T-cell (primary cell): ENCODE results near the gene CAMK1D. TPM values are rescaled to one million over a fixed set of nuclear protein-coding genes. Genes with fewer than 3 reads are reported as not detected.

Source experiments
- ATAC-seq, 4 experiments: fragments of 200-7000 bp in 3 of 4; fragments of 150-1000 bp in 1 of 4; cut with Tn5 transposase; replicated peaks in 1 of 4; 1 replicate in 3 of 4; 2 replicates in 1 of 4; pipeline ENCODE4 v1.10.0; 2021; ENCODE audit warnings: moderate library complexity in 3 of 4, mild to moderate bottlenecking in 2 of 4, moderate number of reproducible peaks in 1 of 4
- CTCF ChIA-PET, 2 donors: fragments of 300-600 bp; sonication (Branson Sonifier 250); formaldehyde crosslinking; loops; one replicate each; lab custom pipeline; 2022; ENCODE audit warnings: antibody characterized with exemption in 2 of 2; lab: Charles Lee
- POLR2A ChIA-PET, 2 donors: fragments of 300-600 bp; sonication (Branson Sonifier 250); formaldehyde crosslinking; loops; one replicate each; lab custom pipeline; 2022; ENCODE audit warnings: antibody characterized with exemption in 2 of 2; lab: Charles Lee
- DNase-seq, 35 experiments: peaks; one replicate each; pipeline versions ENCODE4 v3.0.0 to v3.0.0-alpha.2; 2013 to 2023
- H3K27ac ChIP-seq: one replicate; pipeline ENCODE4 v1.5.1; 2013; ENCODE audit warnings: low read length
- H3K27me3 ChIP-seq, 2 experiments: replicated peaks in 1 of 2; 1 replicate in 1 of 2; 2 replicates in 1 of 2; pipeline versions ENCODE4 v1.6.1 to v1.7.0; 2013; ENCODE audit warnings: low read length in 1 of 2, mixed read lengths in 1 of 2; ENCODE audit not compliant: control insufficient read depth in 2 of 2, insufficient read depth in 2 of 2; ENCODE audit errors: extremely low read depth in 1 of 2
- H3K36me3 ChIP-seq, 2 donors: 1 replicate in 1 of 2; 2 replicates in 1 of 2; pipeline versions ENCODE4 v1.6.1 to v1.7.0; 2013; ENCODE audit warnings: low read length in 1 of 2; ENCODE audit not compliant: control insufficient read depth in 2 of 2, insufficient read depth in 1 of 2; ENCODE audit errors: extremely low read depth in 1 of 2
- H3K4me1 ChIP-seq, 2 experiments: 1 replicate in 1 of 2; 2 replicates in 1 of 2; pipeline versions ENCODE4 v1.6.1 to v1.7.0; 2013; ENCODE audit warnings: low read length in 2 of 2, mixed read lengths in 1 of 2; ENCODE audit not compliant: insufficient read depth in 2 of 2, control insufficient read depth in 1 of 2; ENCODE audit errors: extremely low read depth in 1 of 2
- H3K4me3 ChIP-seq, 2 donors: 1 replicate in 1 of 2; 2 replicates in 1 of 2; pipeline versions ENCODE4 v1.5.1 to v1.7.0; 2013; ENCODE audit warnings: mild to moderate bottlenecking in 2 of 2, low read length in 1 of 2, moderate library complexity in 1 of 2; ENCODE audit not compliant: control insufficient read depth in 1 of 2; ENCODE audit errors: extremely low read depth in 1 of 2
- H3K9me3 ChIP-seq: 2 replicates; pipeline ENCODE4 v1.7.0; 2013
- H3K27ac Mint-ChIP-seq, 2 donors: one replicate each; pipeline ENCODE4 v1.8.0; 2020 to 2021; ENCODE audit warnings: mild to moderate bottlenecking in 2 of 2, mixed read lengths in 2 of 2
- H3K27me3 Mint-ChIP-seq, 2 donors: one replicate each; pipeline ENCODE4 v1.8.0; 2021 to 2022; ENCODE audit warnings: mixed read lengths in 2 of 2
- H3K36me3 Mint-ChIP-seq: one replicate; pipeline ENCODE4 v1.8.0; 2021; ENCODE audit warnings: mixed read lengths
- H3K4me1 Mint-ChIP-seq, 3 donors: one replicate each; pipeline ENCODE4 v1.8.0; 2020 to 2022; ENCODE audit warnings: mixed read lengths in 3 of 3, mild to moderate bottlenecking in 1 of 3
- H3K4me3 Mint-ChIP-seq, 3 donors: one replicate each; pipeline ENCODE4 v1.8.0; 2020 to 2022; ENCODE audit warnings: mild to moderate bottlenecking in 3 of 3, mixed read lengths in 3 of 3, moderate library complexity in 3 of 3
- H3K9me3 Mint-ChIP-seq, 3 donors: one replicate each; pipeline ENCODE4 v1.8.0; 2020 to 2022; ENCODE audit warnings: mixed read lengths in 3 of 3
- WGBS: methylation state at CpG from one replicate; pipeline ENCODE4 v1.1.5; 2013; ENCODE audit warnings: missing lambda C conversion rate; ENCODE audit not compliant: insufficient coverage; 5-methylcytosine and 5-hydroxymethylcytosine counted together
- total RNA-seq, 35 experiments: library from RNA in 6 of 35; stranded (reverse) in 6 of 35; fragments of 120-200 nt in 1 of 35; gene quantifications; one replicate each; pipeline versions ENCODE4 v1.2.1 to v1.2.4 and lab custom pipeline; 2013 to 2026

Gene CAMK1D
- total RNA-seq, 5 donors from 2014 or later (not counting 1 experiment from before 2014, with no cell fraction given): 16.8 to 31.3 (median 23.6) TPM

GRCh38 chr10:12587451-12587888 lies 238.1 kb downstream of the CAMK1D start:
- Mint-ChIP-seq H3K27me3 (no peaks in the 10 kb centered on the region), H3K27ac (peak overlapping the region; percentile 16 to 43), H3K9me3 (peaks cover 0 to 4% (median 3%) of the 10 kb centered on the region in 3 donors), H3K36me3 (peaks cover 3% of the 10 kb centered on the region), H3K4me1 (peaks cover 63 to 71% (median 68%) of the 10 kb centered on the region in 3 donors), H3K4me3 (peak overlapping the region in 2 of 3 donors; percentile 6 to 84)
- CTCF ChIA-PET: no interaction called here
- no peak for DNase-seq
- Histone ChIP-seq H3K27me3 (no peaks in the 10 kb centered on the region), H3K4me1 (peaks cover 33 to 39% of the 10 kb centered on the region in 2 experiments), H3K4me3 (no peak overlapping the region), H3K9me3 (no peaks in the 10 kb centered on the region), H3K36me3 (no peaks in the 10 kb centered on the region), H3K27ac (no peak overlapping the region)
- no peak for ATAC-seq
- WGBS: no CpG with 5 or more reads among the region's 4 CpGs
- POLR2A ChIA-PET: interaction anchor here in 1 of 2 donors (1.2 kb wide), 1 partner anchor 32 kb away, joined by 3 read pairs; no protein-coding TSS in a partner anchor

GRCh38 chr10:12588091-12588860 lies 238.9 kb downstream of the CAMK1D start:
- ATAC-seq (peak; percentile 77 to 96 (median 92)), DNase-seq (peak in 27 of 35 experiments; percentile 5 to 66 (median 23))
- POLR2A ChIA-PET: no interaction called here
- 27% methylated on average over 7 of the region's 12 CpGs for WGBS
- peak overlapping the region; percentile 52 to 84 (median 67) for H3K4me3 Mint-ChIP-seq
- H3K36me3 ChIP-seq: no peaks in the 10 kb centered on the region
- H3K27me3 Mint-ChIP-seq: no peaks in the 10 kb centered on the region
- H3K27ac ChIP-seq: no peak overlapping the region
- H3K36me3 Mint-ChIP-seq: peaks cover 3% of the 10 kb centered on the region
- H3K4me3 ChIP-seq: peak overlapping the region; percentile 15 to 34
- H3K4me1 ChIP-seq: peaks cover 33 to 42% of the 10 kb centered on the region in 2 experiments
- H3K9me3 ChIP-seq: no peaks in the 10 kb centered on the region
- H3K9me3 Mint-ChIP-seq: peaks cover 0 to 4% (median 3%) of the 10 kb centered on the region in 3 donors
- CTCF ChIA-PET: no interaction called here
- peaks cover 71 to 75% (median 74%) of the 10 kb centered on the region in 3 donors for H3K4me1 Mint-ChIP-seq
- peak overlapping the region; percentile 43 to 60 for H3K27ac Mint-ChIP-seq
- H3K27me3 ChIP-seq: no peaks in the 10 kb centered on the region

GRCh38 chr10:12589291-12589690 lies 239.9 kb downstream of the CAMK1D start:
- 100% methylated on average over 3 of the region's 8 CpGs for WGBS

GRCh38 chr10:12589791-12590190 lies 240.4 kb downstream of the CAMK1D start:
- no peaks in the 10 kb centered on the region for H3K27me3 Mint-ChIP-seq
- DNase-seq (no peak), ATAC-seq (no peak)
- Histone ChIP-seq H3K9me3 (no peaks in the 10 kb centered on the region), H3K4me3 (no peak overlapping the region), H3K27ac (peak overlapping the region; percentile 11), H3K27me3 (no peaks in the 10 kb centered on the region), H3K36me3 (no peaks in the 10 kb centered on the region), H3K4me1 (peaks cover 46 to 48% of the 10 kb centered on the region in 2 experiments)
- H3K9me3 Mint-ChIP-seq: peaks cover 0 to 6% (median 4%) of the 10 kb centered on the region in 3 donors
- H3K27ac Mint-ChIP-seq: peak overlapping the region; percentile 44 to 78
- WGBS: 83% methylated on average over 3 of the region's 4 CpGs
- peak overlapping the region in 1 of 3 donors; percentile 48 for H3K4me3 Mint-ChIP-seq
- POLR2A ChIA-PET: interaction anchor here in 1 of 2 donors (0.5 to 0.9 kb wide), 2 partner anchors 243 to 516 kb away, joined by 3 to 5 read pairs; no protein-coding TSS in a partner anchor
- H3K36me3 Mint-ChIP-seq: peaks cover 7% of the 10 kb centered on the region
- peaks cover 79 to 83% (median 81%) of the 10 kb centered on the region in 3 donors for H3K4me1 Mint-ChIP-seq
- CTCF ChIA-PET: interaction anchor here in 1 of 2 donors (0.6 kb wide), 1 partner anchor 258 kb away, joined by 3 read pairs; no protein-coding TSS in a partner anchor

More at GRCh38 chr10:12589291-12589690, 239.9 kb downstream of the CAMK1D start:
- H3K27me3 Mint-ChIP-seq: no peaks in the 10 kb centered on the region
- H3K9me3 Mint-ChIP-seq: peaks cover 0 to 4% (median 3%) of the 10 kb centered on the region in 3 donors
- H3K4me3 Mint-ChIP-seq: peak overlapping the region in 1 of 3 donors; percentile 48
- ATAC-seq (no peak), DNase-seq (no peak)
- ChIA-PET CTCF (interaction anchor here in 1 of 2 donors (0.6 kb wide), 1 partner anchor 258 kb away, joined by 3 read pairs; no protein-coding TSS in a partner anchor), POLR2A (interaction anchor here in 1 of 2 donors (0.5 to 0.9 kb wide), 2 partner anchors 243 to 515 kb away, joined by 3 to 5 read pairs; no protein-coding TSS in a partner anchor)
- H3K4me3 ChIP-seq: no peak overlapping the region
- peaks cover 41 to 45% of the 10 kb centered on the region in 2 experiments for H3K4me1 ChIP-seq
- H3K27ac ChIP-seq: peak overlapping the region; percentile 11
- H3K4me1 Mint-ChIP-seq: peaks cover 74 to 78% (median 77%) of the 10 kb centered on the region in 3 donors
- H3K9me3 ChIP-seq: no peaks in the 10 kb centered on the region
- H3K36me3 Mint-ChIP-seq: peaks cover 5% of the 10 kb centered on the region
- H3K27me3 ChIP-seq: no peaks in the 10 kb centered on the region
- no peaks in the 10 kb centered on the region for H3K36me3 ChIP-seq
- H3K27ac Mint-ChIP-seq: peak overlapping the region; percentile 46 to 78

GRCh38 chr10:12590675-12591659 lies 241.6 kb downstream of the CAMK1D start:
- H3K36me3 ChIP-seq: no peaks in the 10 kb centered on the region
- WGBS: 92% methylated on average over 9 of the region's 17 CpGs
- H3K27me3 Mint-ChIP-seq: no peaks in the 10 kb centered on the region
- no peak overlapping the region for H3K27ac ChIP-seq
- no peaks in the 10 kb centered on the region for H3K9me3 ChIP-seq
- peaks cover 8% of the 10 kb centered on the region for H3K36me3 Mint-ChIP-seq
- H3K27me3 ChIP-seq: no peaks in the 10 kb centered on the region
- H3K9me3 Mint-ChIP-seq: peaks cover 0 to 6% (median 2%) of the 10 kb centered on the region in 3 donors
- peaks cover 58% of the 10 kb centered on the region in 2 experiments for H3K4me1 ChIP-seq
- ATAC-seq: no peak
- peaks cover 88 to 93% (median 91%) of the 10 kb centered on the region in 3 donors for H3K4me1 Mint-ChIP-seq
- H3K27ac Mint-ChIP-seq: peak overlapping the region; percentile 46 to 78
- CTCF ChIA-PET: no interaction called here
- no peak overlapping the region for H3K4me3 ChIP-seq
- POLR2A ChIA-PET: no interaction called here
- DNase-seq: no peak
- H3K4me3 Mint-ChIP-seq: peak overlapping the region in 1 of 3 donors; percentile 65
